SK-N-MC (cell line): ENCODE results near the gene PLSCR3.

ENCODE experiments used
- DNase-seq: peaks from one replicate; pipeline ENCODE4 v3.0.0-alpha.2; 2011; ENCODE audit warnings: low read depth, low spot score
- H3K27ac ChIP-seq: fragments of 200-600 bp; sonication (generic); 2 replicates; pipeline ENCODE4 v1.5.1; 2016; ENCODE audit warnings: mixed run types
- H3K36me3 ChIP-seq: fragments of 200-600 bp; sonication (generic); 2 replicates; pipeline ENCODE4 v1.6.1; 2017; ENCODE audit warnings: antibody characterized with exemption, low read length, mixed read lengths; ENCODE audit not compliant: insufficient read depth
- H3K4me3 ChIP-seq: fragments of 200-600 bp; sonication (generic); 2 replicates; pipeline ENCODE4 v1.5.1; 2016
- H3K9ac ChIP-seq: fragments of 200-600 bp; sonication (generic); 2 replicates; pipeline ENCODE4 v1.8.0; 2017; ENCODE audit warnings: mixed run types, mixed read lengths; ENCODE audit not compliant: insufficient read length
- H3K9me3 ChIP-seq: fragments of 200-600 bp; sonication (generic); 2 replicates; pipeline ENCODE4 v1.6.1; 2017; ENCODE audit warnings: low read depth, mild to moderate bottlenecking, antibody characterized with exemption, low read length, moderate library complexity, mixed read lengths
- EZH2 ChIP-seq: fragments of 200-600 bp; sonication (generic); IDR thresholded peaks from one replicate; pipeline ENCODE4 v1.6.1; 2017; ENCODE audit warnings: antibody characterized with exemption
- FOXP2 ChIP-seq: optimal IDR thresholded peaks from 2 replicates; pipeline ENCODE3; 2011; ENCODE audit warnings: mild to moderate bottlenecking, moderate library complexity; ENCODE audit not compliant: insufficient read depth; ENCODE audit errors: extremely low read length, control extremely low read depth
- POLR2AphosphoS5 ChIP-seq: IDR thresholded peaks from 2 replicates; pipeline ENCODE4 v1.6.1; 2012; ENCODE audit warnings: mild to moderate bottlenecking, low read depth, low read length, borderline replicate concordance

The PLSCR3 gene

GRCh38 chr17:7405350-7406234 is 11.3 kb upstream of the PLSCR3 start:
- DNase-seq = no peak
- Histone ChIP-seq H3K4me3 (peak overlapping the region; percentile 95), H3K36me3 (0 out of 2 replicates have a peak, but pooled peaks cover 5% of the 10 kb centered on the region), H3K9ac (peak overlapping the region; percentile 77), H3K27ac (no peak overlapping the region), H3K9me3 (no peaks in the 10 kb centered on the region)
- no peak for TF ChIP-seq POLR2AphosphoS5
- no peak for TF ChIP-seq FOXP2
- no peak for TF ChIP-seq EZH2

GRCh38 chr17:7404737-7405349 is 10.5 kb upstream of the PLSCR3 start:
- TF ChIP-seq EZH2 (no peak), FOXP2 (no peak), POLR2AphosphoS5 (no peak)
- Histone ChIP-seq H3K27ac (no peak overlapping the region; the same call in 1 of the 2 replicates), H3K36me3 (0 out of 2 replicates have a peak, but pooled peaks cover 5% of the 10 kb centered on the region), H3K9ac (peak overlapping the region; percentile 77), H3K4me3 (peak overlapping the region; percentile 95), H3K9me3 (no peaks in the 10 kb centered on the region)
- DNase-seq = no peak

- H3K36me3 ChIP-seq = no peaks in the 10 kb centered on the region
- no peak for TF ChIP-seq EZH2
- no peak for TF ChIP-seq FOXP2
- peak; percentile 74 for TF ChIP-seq POLR2AphosphoS5
- no peaks in the 10 kb centered on the region for H3K9me3 ChIP-seq
- peak; percentile 92 for DNase-seq
- H3K9ac ChIP-seq = peak within 1 kb of the TSS; percentile 82
- peak within 1 kb of the TSS; percentile 95 for H3K4me3 ChIP-seq
- peak within 1 kb of the TSS; percentile 62; the same call in 1 of the 2 replicates for H3K27ac ChIP-seq
Measured at GRCh38 chr17:7403977-7404736, 9.8 kb upstream of the PLSCR3 start, which contains the start of gene TMEM256. TMEM256 (minus strand) TSS chr17:7404097; CDS start chr17:7404084, 13 bp downstream.

- Histone ChIP-seq H3K9me3 (no peaks in the 10 kb centered on the region), H3K4me3 (peak overlapping the region; percentile 95), H3K36me3 (no peaks in the 10 kb centered on the region), H3K27ac (peak overlapping the region; percentile 62; the same call in 1 of the 2 replicates), H3K9ac (peak overlapping the region; percentile 82)
- no peak for TF ChIP-seq EZH2
- no peak for TF ChIP-seq POLR2AphosphoS5
- TF ChIP-seq FOXP2 = no peak
- DNase-seq = no peak
Measured at GRCh38 chr17:7403727-7403976, 9.3 kb upstream of the PLSCR3 start.

GRCh38 chr17:7403043-7403726 is 8.9 kb upstream of the PLSCR3 start:
- Histone ChIP-seq H3K4me3 (peak overlapping the region; percentile 95), H3K27ac (no peak overlapping the region), H3K9me3 (no peaks in the 10 kb centered on the region), H3K36me3 (no peaks in the 10 kb centered on the region), H3K9ac (peak overlapping the region; percentile 82)
- DNase-seq = no peak
- TF ChIP-seq FOXP2 = no peak
- TF ChIP-seq POLR2AphosphoS5 = no peak
- no peak for TF ChIP-seq EZH2

- Histone ChIP-seq H3K27ac (no peak overlapping the region), H3K4me3 (no peak overlapping the region), H3K9ac (no peak overlapping the region), H3K9me3 (no peaks in the 10 kb centered on the region), H3K36me3 (no peaks in the 10 kb centered on the region)
- TF ChIP-seq FOXP2 (no peak), EZH2 (no peak)
- DNase-seq = no peak
Measured at GRCh38 chr17:7398612-7399011, 4.3 kb upstream of the PLSCR3 start.

- Histone ChIP-seq H3K9me3 (no peaks in the 10 kb centered on the region), H3K36me3 (no peaks in the 10 kb centered on the region), H3K4me3 (no peak overlapping the region), H3K27ac (no peak overlapping the region), H3K9ac (no peak overlapping the region)
- DNase-seq = no peak
- TF ChIP-seq FOXP2 (no peak), POLR2AphosphoS5 (no peak), EZH2 (no peak)
Measured at GRCh38 chr17:7396147-7396546, 1.8 kb upstream of the PLSCR3 start.
